Panc1 (cell line): ENCODE measurements around the gene SERPIND1.

Source experiments
- POLR2AphosphoS5 ChIP-seq: IDR thresholded peaks from 2 replicates; pipeline ENCODE4 v1.6.1; 2012; ENCODE audit warnings: mild to moderate bottlenecking, low read depth, low read length, moderate library complexity
- SIN3A ChIP-seq: IDR thresholded peaks from 2 replicates; pipeline ENCODE4 v1.6.1; 2012; ENCODE audit warnings: low read depth, mild to moderate bottlenecking, low read length, moderate library complexity, borderline replicate concordance; ENCODE audit not compliant: insufficient read depth
- TCF7L2 ChIP-seq: IDR thresholded peaks from 2 replicates; pipeline ENCODE4 v1.6.1; 2011; ENCODE audit warnings: mild to moderate bottlenecking, low read depth, low read length, inconsistent platforms
- TF ChIP-seq, protein P1 (sequence below): fragments of 450-650 bp; IDR thresholded peaks from 2 replicates; pipeline ENCODE4 v1.5.1; 2017; ENCODE audit warnings: mild to moderate bottlenecking
- TF ChIP-seq, protein P2 (sequence below), 2 experiments: IDR thresholded peaks; 2 replicates each; pipeline ENCODE4 v1.6.1; 2011 to 2012; ENCODE audit warnings: low read depth in 2 of 2, control low read depth in 1 of 2, low read length in 1 of 2, mild to moderate bottlenecking in 1 of 2, moderate library complexity in 1 of 2; ENCODE audit not compliant: insufficient read depth in 1 of 2

DNA sequence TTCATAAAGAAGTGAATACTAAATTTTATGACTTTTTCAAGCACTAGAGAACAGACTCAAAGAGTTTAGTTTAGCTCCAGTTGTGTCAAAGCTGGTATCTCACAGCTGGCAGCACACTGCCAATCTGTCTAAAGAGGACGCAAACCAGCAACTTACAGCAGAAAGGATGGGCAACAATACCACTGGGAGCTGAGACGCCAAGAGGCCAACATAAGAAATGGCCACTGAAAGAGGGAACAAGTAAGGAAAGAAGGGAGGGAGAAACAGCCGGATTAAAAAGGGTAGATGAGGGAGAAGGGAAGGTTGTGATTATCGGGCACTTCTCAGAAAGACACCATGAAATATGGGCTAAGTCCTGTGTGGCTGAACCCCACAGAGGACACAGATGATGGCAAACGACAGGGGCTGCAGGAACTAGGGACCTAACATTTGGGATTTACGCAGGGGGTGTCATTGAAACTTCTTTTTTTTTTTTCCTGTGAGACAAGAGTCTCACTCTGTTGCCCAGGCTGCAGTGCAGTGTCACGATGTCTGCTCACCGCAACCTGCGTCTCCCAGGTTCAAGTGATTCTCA, 41.7 kb downstream of the SERPIND1 start:
- TF ChIP-seq, protein P1, sequence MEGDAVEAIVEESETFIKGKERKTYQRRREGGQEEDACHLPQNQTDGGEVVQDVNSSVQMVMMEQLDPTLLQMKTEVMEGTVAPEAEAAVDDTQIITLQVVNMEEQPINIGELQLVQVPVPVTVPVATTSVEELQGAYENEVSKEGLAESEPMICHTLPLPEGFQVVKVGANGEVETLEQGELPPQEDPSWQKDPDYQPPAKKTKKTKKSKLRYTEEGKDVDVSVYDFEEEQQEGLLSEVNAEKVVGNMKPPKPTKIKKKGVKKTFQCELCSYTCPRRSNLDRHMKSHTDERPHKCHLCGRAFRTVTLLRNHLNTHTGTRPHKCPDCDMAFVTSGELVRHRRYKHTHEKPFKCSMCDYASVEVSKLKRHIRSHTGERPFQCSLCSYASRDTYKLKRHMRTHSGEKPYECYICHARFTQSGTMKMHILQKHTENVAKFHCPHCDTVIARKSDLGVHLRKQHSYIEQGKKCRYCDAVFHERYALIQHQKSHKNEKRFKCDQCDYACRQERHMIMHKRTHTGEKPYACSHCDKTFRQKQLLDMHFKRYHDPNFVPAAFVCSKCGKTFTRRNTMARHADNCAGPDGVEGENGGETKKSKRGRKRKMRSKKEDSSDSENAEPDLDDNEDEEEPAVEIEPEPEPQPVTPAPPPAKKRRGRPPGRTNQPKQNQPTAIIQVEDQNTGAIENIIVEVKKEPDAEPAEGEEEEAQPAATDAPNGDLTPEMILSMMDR = no peak
- no peak for TF ChIP-seq POLR2AphosphoS5
- TF ChIP-seq, protein P2, sequence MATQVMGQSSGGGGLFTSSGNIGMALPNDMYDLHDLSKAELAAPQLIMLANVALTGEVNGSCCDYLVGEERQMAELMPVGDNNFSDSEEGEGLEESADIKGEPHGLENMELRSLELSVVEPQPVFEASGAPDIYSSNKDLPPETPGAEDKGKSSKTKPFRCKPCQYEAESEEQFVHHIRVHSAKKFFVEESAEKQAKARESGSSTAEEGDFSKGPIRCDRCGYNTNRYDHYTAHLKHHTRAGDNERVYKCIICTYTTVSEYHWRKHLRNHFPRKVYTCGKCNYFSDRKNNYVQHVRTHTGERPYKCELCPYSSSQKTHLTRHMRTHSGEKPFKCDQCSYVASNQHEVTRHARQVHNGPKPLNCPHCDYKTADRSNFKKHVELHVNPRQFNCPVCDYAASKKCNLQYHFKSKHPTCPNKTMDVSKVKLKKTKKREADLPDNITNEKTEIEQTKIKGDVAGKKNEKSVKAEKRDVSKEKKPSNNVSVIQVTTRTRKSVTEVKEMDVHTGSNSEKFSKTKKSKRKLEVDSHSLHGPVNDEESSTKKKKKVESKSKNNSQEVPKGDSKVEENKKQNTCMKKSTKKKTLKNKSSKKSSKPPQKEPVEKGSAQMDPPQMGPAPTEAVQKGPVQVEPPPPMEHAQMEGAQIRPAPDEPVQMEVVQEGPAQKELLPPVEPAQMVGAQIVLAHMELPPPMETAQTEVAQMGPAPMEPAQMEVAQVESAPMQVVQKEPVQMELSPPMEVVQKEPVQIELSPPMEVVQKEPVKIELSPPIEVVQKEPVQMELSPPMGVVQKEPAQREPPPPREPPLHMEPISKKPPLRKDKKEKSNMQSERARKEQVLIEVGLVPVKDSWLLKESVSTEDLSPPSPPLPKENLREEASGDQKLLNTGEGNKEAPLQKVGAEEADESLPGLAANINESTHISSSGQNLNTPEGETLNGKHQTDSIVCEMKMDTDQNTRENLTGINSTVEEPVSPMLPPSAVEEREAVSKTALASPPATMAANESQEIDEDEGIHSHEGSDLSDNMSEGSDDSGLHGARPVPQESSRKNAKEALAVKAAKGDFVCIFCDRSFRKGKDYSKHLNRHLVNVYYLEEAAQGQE (IDR thresholded peaks at IDR 0.05; ENCODE audit: insufficient read depth in 1 of 2, low read depth in 2 of 2, low read length in 1 of 2) = no peak
- TF ChIP-seq SIN3A = no peak
- no peak for TF ChIP-seq TCF7L2
